CMK (cell line): ENCODE results near the gene FUT8.
"Not testable (repeated sequence)": the region's sequence is repeated elsewhere in the genome, so short reads cannot be mapped to it uniquely, and the experiment has no call there.

ENCODE experiments used
- DNase-seq: peaks from one replicate; pipeline ENCODE4 v3.0.0-alpha.2; 2010; ENCODE audit warnings: low read depth

The FUT8 gene

GRCh38 chr14:65717384-65717915 lies 304.9 kb downstream of the FUT8 start:
- DNase-seq = not testable (repeated sequence)

- DNase-seq = no peak
These were observed 306.1 kb downstream of the FUT8 start for GRCh38 chr14:65718629-65719028.

GRCh38 chr14:65720171-65720570 lies 307.6 kb downstream of the FUT8 start:
- no peak for DNase-seq

- DNase-seq = no peak
These were observed 308.2 kb downstream of the FUT8 start for GRCh38 chr14:65720743-65721142.

- no peak for DNase-seq
These were observed 310.8 kb downstream of the FUT8 start for GRCh38 chr14:65723348-65723747.

- no peak for DNase-seq
These were observed 316.1 kb downstream of the FUT8 start for GRCh38 chr14:65728604-65729003.

GRCh38 chr14:65729566-65729965 lies 317.0 kb downstream of the FUT8 start:
- no peak for DNase-seq

GRCh38 chr14:65731933-65732506 lies 319.5 kb downstream of the FUT8 start:
- no peak for DNase-seq

GRCh38 chr14:65738339-65738738 lies 325.8 kb downstream of the FUT8 start:
- no peak for DNase-seq

- DNase-seq = no peak
These were observed 333.1 kb downstream of the FUT8 start for GRCh38 chr14:65745396-65746190.

- no peak for DNase-seq
These were observed 336.3 kb downstream of the FUT8 start for GRCh38 chr14:65748796-65749195.

GRCh38 chr14:65749287-65749686 lies 336.8 kb downstream of the FUT8 start:
- DNase-seq = no peak

GRCh38 chr14:65750906-65751305 lies 338.4 kb downstream of the FUT8 start:
- no peak for DNase-seq

- DNase-seq = no peak
These were observed 339.0 kb downstream of the FUT8 start for GRCh38 chr14:65751510-65751909.

GRCh38 chr14:65753061-65753460 lies 340.5 kb downstream of the FUT8 start:
- DNase-seq = no peak

GRCh38 chr14:65755331-65755730 lies 342.8 kb downstream of the FUT8 start:
- no peak for DNase-seq

- DNase-seq = no peak
These were observed 344.4 kb downstream of the FUT8 start for GRCh38 chr14:65756880-65757279.

- DNase-seq = no peak
These were observed 356.6 kb downstream of the FUT8 start for GRCh38 chr14:65769151-65769550.

GRCh38 chr14:65770681-65771080 lies 358.2 kb downstream of the FUT8 start:
- DNase-seq = no peak

- no peak for DNase-seq
These were observed 358.7 kb downstream of the FUT8 start for GRCh38 chr14:65771271-65771670.

- DNase-seq = no peak
These were observed 359.9 kb downstream of the FUT8 start for GRCh38 chr14:65772466-65772865.

GRCh38 chr14:65772921-65773574 lies 360.5 kb downstream of the FUT8 start:
- DNase-seq = no peak

GRCh38 chr14:65774041-65774440 lies 361.5 kb downstream of the FUT8 start:
- no peak for DNase-seq
